Stomach (tissue), 9 donors: ENCODE measurements around the gene SLC22A17. TPM values are rescaled to one million over a fixed set of nuclear protein-coding genes. Genes with fewer than 3 reads are reported as not detected.

ENCODE experiments used
- DNase-seq, 2 donors: peaks; one replicate each; pipeline versions ENCODE4 v3.0.0 to v3.0.0-alpha.2; 2013 to 2019
- H3K27ac ChIP-seq, 5 donors: fragments of 200-600 bp in 4 of 5; sonication (generic) in 4 of 5; one replicate each; pipeline ENCODE4 v1.5.1; 2013 to 2019; ENCODE audit warnings: mild to moderate bottlenecking in 1 of 5, moderate library complexity in 1 of 5
- H3K27me3 ChIP-seq, 3 donors: fragments of 200-600 bp; sonication (generic); one replicate each; pipeline ENCODE4 v1.5.1; 2017 to 2019; ENCODE audit warnings: mixed run types in 1 of 3
- H3K36me3 ChIP-seq, 4 donors: fragments of 200-600 bp; sonication (generic); 1 replicate in 3 of 4; 2 replicates in 1 of 4; pipeline ENCODE4 v1.5.1; 2016 to 2019
- H3K4me1 ChIP-seq, 4 donors: fragments of 200-600 bp; sonication (generic); one replicate each; pipeline ENCODE4 v1.5.1; 2016 to 2019
- H3K4me3 ChIP-seq, 4 donors: fragments of 200-600 bp; sonication (generic) in 3 of 4; one replicate each; pipeline ENCODE4 v1.5.1; 2016 to 2019; ENCODE audit warnings: mild to moderate bottlenecking in 1 of 4
- H3K9me3 ChIP-seq, 4 donors: fragments of 200-600 bp; sonication (generic); one replicate each; pipeline ENCODE4 v1.5.1; 2016 to 2019
- EP300 ChIP-seq: sonication (generic); formaldehyde crosslinking; IDR thresholded peaks from one replicate; pipeline ENCODE4 v1.6.1; 2017; ENCODE audit warnings: antibody characterized with exemption
- POLR2A ChIP-seq, 4 donors: fragments of 450-650 bp; IDR thresholded peaks; one replicate each; pipeline ENCODE4 v1.6.1; 2016; ENCODE audit warnings: antibody characterized with exemption in 4 of 4, control low read depth in 2 of 4, mild to moderate bottlenecking in 1 of 4, moderate library complexity in 1 of 4
- POLR2AphosphoS5 ChIP-seq, 3 donors: sonication (generic); formaldehyde crosslinking; IDR thresholded peaks; one replicate each; pipeline ENCODE4 v1.6.1; 2016; ENCODE audit warnings: antibody characterized with exemption in 3 of 3
- WGBS, 5 donors: extraction: QIAGEN DNeasy Blood & Tissue Kit in 3 of 5; methylation state at CpG; one replicate each; pipeline versions ENCODE4 v1.1.5 to v1.1.7; 2013 to 2018; 5-methylcytosine and 5-hydroxymethylcytosine counted together
- intact Hi-C: fragments of 100-400 bp; cut with DNase I; formaldehyde crosslinking; loops from one replicate; pipeline ENCODE4 v1.15.1; 2023; ENCODE audit warnings: low total_unique reads
- polyA plus RNA-seq, 3 donors: library from polyadenylated mRNA; stranded (reverse); fragments of 200-250 nt; gene quantifications; one replicate each; pipeline ENCODE4 v1.2.3, GENCODE V29; 2013
- total RNA-seq, 5 donors: library from RNA; depleted of rRNA; stranded (reverse); fragments of >200 nt; gene quantifications; one replicate each; pipeline versions ENCODE4 v1.1.0 to v1.2.3, GENCODE V29; 2014 to 2016
- TF ChIP-seq, protein P1 (sequence below), 7 experiments: fragments of 450-650 bp in 4 of 7; fragments of 200-600 bp in 3 of 7; sonication (generic) in 3 of 7; IDR thresholded peaks; one replicate each; pipeline ENCODE4 v1.5.1; 2016 to 2019; ENCODE audit warnings: antibody characterized with exemption in 7 of 7, control low read depth in 2 of 7, mild to moderate bottlenecking in 1 of 7
- donor health status: healthy with polysubstance abuse.
- donor health status: Bipolar disorder and iron deficiency.
- donor health status: healthy.

The SLC22A17 gene
- total and polyA plus RNA-seq, 8 donors: 7.0 to 33.3 (median 17.2) TPM

GRCh38 chr14:23306412-23307145 lies 46.1 kb downstream of the SLC22A17 start, which contains the start of gene BCL2L2:
BCL2L2 (plus strand) TSS chr14:23306833; CDS start chr14:23307768, 935 bp downstream.
- peak within 1 kb of the TSS; percentile 70 to 78 (median 72) for H3K4me3 ChIP-seq
- peaks cover 43 to 69% (median 64%) of the 10 kb centered on the region in 4 donors for H3K4me1 ChIP-seq
- no peaks in the 10 kb centered on the region for H3K9me3 ChIP-seq
- DNase-seq: peak; percentile 92 to 97
- peaks cover 0 to 39% (median 35%) of the 10 kb centered on the region in 4 donors for H3K36me3 ChIP-seq
- no peaks in the 10 kb centered on the region for H3K27me3 ChIP-seq
- 1 to 5% (median 4%) methylated on average over 23 to 24 of the region's 24 CpGs for WGBS, 5 donors
- TF ChIP-seq POLR2AphosphoS5 (IDR thresholded peaks at IDR 0.05): peak in 2 of 3 donors; percentile 76 to 87
- TF ChIP-seq EP300: no peak
- TF ChIP-seq POLR2A (IDR thresholded peaks at IDR 0.05): peak in 2 of 4 donors; percentile 2 to 57
- TF ChIP-seq, protein P1, sequence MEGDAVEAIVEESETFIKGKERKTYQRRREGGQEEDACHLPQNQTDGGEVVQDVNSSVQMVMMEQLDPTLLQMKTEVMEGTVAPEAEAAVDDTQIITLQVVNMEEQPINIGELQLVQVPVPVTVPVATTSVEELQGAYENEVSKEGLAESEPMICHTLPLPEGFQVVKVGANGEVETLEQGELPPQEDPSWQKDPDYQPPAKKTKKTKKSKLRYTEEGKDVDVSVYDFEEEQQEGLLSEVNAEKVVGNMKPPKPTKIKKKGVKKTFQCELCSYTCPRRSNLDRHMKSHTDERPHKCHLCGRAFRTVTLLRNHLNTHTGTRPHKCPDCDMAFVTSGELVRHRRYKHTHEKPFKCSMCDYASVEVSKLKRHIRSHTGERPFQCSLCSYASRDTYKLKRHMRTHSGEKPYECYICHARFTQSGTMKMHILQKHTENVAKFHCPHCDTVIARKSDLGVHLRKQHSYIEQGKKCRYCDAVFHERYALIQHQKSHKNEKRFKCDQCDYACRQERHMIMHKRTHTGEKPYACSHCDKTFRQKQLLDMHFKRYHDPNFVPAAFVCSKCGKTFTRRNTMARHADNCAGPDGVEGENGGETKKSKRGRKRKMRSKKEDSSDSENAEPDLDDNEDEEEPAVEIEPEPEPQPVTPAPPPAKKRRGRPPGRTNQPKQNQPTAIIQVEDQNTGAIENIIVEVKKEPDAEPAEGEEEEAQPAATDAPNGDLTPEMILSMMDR (IDR thresholded peaks at IDR 0.05): no peak
- intact Hi-C loops: no loop called here
- H3K27ac ChIP-seq: peak within 1 kb of the TSS; percentile 91 to 94 (median 92)

DNA sequence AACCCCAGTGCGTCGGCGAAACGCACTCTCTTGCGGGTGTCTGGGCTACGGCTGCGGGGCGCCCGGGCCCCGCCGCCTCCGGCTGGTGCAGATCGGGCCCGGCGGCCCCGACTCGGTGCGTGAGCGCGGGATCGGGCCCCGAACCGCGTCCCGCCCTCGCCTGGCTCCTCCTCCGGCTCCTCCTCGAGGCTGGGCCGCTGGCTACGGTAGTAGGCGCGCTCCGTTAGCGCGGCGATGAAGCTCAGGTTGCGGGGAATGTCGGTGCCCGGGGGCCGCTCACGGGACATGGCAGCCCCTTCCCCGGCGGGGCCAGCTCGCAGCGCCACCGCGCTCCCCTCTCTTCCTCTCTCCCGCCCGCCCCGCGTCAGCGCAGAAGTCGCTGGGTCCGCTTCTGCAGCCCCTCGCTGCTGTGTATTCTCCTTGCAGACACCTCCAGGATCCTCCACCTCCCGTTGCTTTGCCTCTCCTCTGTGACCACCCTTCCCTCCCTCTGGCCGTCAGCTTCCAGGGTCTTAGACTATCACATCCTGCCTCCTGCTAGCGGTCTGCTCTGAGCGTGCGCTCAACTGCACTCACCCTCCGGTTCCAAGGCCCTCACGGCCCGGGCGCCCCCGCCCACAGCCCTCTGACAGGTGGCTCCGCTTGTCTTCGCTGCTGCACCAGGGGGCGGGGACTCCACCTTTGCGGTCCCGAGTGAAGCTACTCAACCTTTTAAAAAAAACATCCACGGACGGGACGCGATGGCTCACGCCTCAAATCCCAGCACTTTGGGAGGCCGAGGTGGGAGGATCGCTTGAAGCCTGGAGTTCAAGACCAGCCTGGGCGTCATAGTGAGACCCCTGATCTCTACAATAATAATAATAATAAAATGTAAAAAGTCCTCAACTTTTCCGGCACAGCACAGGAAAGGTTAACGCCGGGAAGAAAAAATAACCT lies 50.1 kb downstream of the SLC22A17 start, which contains the start of gene PPP1R3E:
Gene PPP1R3E (minus strand): TSS at position 570 of the 936 bp plus-strand sequence. CDS start 283 bp downstream, at position 287.
- DNase-seq: peak; percentile 75 to 89
- TF ChIP-seq POLR2A (IDR thresholded peaks at IDR 0.05) (no peak), POLR2AphosphoS5 (IDR thresholded peaks at IDR 0.05) (peak in 2 of 3 donors; percentile 2 to 22)
- Histone ChIP-seq H3K27me3 (no peaks in the 10 kb centered on the region), H3K4me1 (peaks cover 42 to 62% (median 59%) of the 10 kb centered on the region in 4 donors), H3K9me3 (no peaks in the 10 kb centered on the region), H3K36me3 (peaks cover 0 to 15% (median 7%) of the 10 kb centered on the region in 4 donors), H3K4me3 (peak within 1 kb of the TSS; percentile 67 to 73 (median 72)), H3K27ac (peak within 1 kb of the TSS; percentile 93 to 98 (median 98))
- intact Hi-C loops: no loop called here
- WGBS, 5 donors: 2 to 4% (median 2%) methylated on average over 50 to 81 of the region's 81 CpGs

- H3K4me3 ChIP-seq: peak overlapping the region; percentile 67 to 73 (median 72)
- no peaks in the 10 kb centered on the region for H3K27me3 ChIP-seq
- H3K4me1 ChIP-seq: peaks cover 35 to 56% (median 53%) of the 10 kb centered on the region in 4 donors
- 0% methylated on average over 3 to 25 of the region's 25 CpGs for WGBS, 5 donors
- TF ChIP-seq POLR2AphosphoS5 (IDR thresholded peaks at IDR 0.05) (peak in 2 of 3 donors; percentile 85 to 90), POLR2A (IDR thresholded peaks at IDR 0.05) (peak in 2 of 4 donors; percentile 65 to 88)
- TF ChIP-seq, protein P1 (IDR thresholded peaks at IDR 0.05): no peak
- H3K36me3 ChIP-seq: peaks cover 0 to 20% (median 8%) of the 10 kb centered on the region in 4 donors
- no peak for DNase-seq
- H3K27ac ChIP-seq: peak overlapping the region; percentile 93 to 98 (median 98)
- intact Hi-C loops: no loop called here
- no peaks in the 10 kb centered on the region for H3K9me3 ChIP-seq
These were observed 50.8 kb downstream of the SLC22A17 start for GRCh38 chr14:23301969-23302289.

DNA sequence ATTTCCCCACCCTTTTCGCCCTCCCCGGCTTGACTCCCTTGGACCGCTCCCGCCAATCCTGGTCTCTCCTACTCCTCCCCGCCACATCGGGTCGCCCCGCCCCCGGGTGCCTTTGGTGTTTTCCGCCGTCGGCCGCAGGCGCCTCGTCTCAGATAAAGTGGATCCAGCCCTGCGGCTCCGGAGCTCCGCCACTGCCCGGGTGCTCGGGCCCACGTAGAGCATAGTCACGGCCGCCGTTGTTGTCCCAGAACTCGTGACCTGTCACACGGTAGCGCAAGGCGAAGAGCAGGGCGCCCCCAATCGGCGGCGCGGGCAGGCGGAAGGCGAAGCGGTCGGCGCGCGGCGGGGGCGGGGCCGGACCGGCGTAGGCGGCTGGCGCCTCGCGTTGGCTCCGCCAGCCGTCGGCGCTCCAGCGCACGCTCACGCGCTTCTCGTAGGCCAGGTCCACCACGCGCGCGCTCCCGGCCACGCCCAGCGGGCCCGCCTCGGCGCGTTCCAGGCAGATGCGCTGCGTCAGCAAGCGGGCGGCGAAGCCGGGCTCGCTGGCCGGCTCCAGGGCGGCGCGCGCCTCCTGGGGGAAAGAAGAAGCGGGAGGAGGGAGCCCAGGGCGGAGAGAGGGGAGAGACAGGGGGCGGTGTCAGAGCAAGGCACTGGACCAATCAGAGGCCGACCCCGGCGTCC lies 51.3 kb downstream of the SLC22A17 start:
- Histone ChIP-seq H3K27me3 (no peaks in the 10 kb centered on the region), H3K27ac (peak overlapping the region; percentile 93 to 98 (median 98)), H3K9me3 (no peaks in the 10 kb centered on the region), H3K36me3 (peaks cover 0 to 23% (median 8%) of the 10 kb centered on the region in 4 donors), H3K4me3 (peak overlapping the region; percentile 67 to 73 (median 72)), H3K4me1 (peaks cover 35 to 54% (median 52%) of the 10 kb centered on the region in 4 donors)
- intact Hi-C loops: no loop called here
- no peak for TF ChIP-seq EP300
- peak; percentile 78 to 89 (median 82) for TF ChIP-seq POLR2AphosphoS5 (IDR thresholded peaks at IDR 0.05)
- TF ChIP-seq POLR2A (IDR thresholded peaks at IDR 0.05): peak in 2 of 4 donors; percentile 11 to 58
- TF ChIP-seq, protein P1 (IDR thresholded peaks at IDR 0.05): peak in 5 of 7 experiments; percentile 52 to 87 (median 64)
- WGBS, 5 donors: 0 to 1% (median 0%) methylated on average over 32 to 87 of the region's 87 CpGs
- peak; percentile 99 to 100 for DNase-seq
